C4-2B (cell line): ENCODE measurements around the gene ANXA2R.
A peak's percentile ranks its signal among the peaks of the same experiment; 100 is the strongest.

Experiments used
- H3K27ac ChIP-seq: fragments of 450-650 bp; 2 replicates; pipeline ENCODE4 v1.5.1; 2017
- ZFX ChIP-seq: fragments of 450-650 bp; IDR thresholded peaks from 2 replicates; pipeline ENCODE4 v1.6.1; 2017
- TF ChIP-seq, protein P1 (sequence below): fragments of 450-650 bp; conservative IDR thresholded peaks from 2 replicates; pipeline ENCODE4 v1.5.1; 2017; ENCODE audit warnings: mild to moderate bottlenecking

Gene ANXA2R

GRCh38 chr5:43039471-43040286, 440 bp downstream of the ANXA2R start:
- TF ChIP-seq, protein P1, sequence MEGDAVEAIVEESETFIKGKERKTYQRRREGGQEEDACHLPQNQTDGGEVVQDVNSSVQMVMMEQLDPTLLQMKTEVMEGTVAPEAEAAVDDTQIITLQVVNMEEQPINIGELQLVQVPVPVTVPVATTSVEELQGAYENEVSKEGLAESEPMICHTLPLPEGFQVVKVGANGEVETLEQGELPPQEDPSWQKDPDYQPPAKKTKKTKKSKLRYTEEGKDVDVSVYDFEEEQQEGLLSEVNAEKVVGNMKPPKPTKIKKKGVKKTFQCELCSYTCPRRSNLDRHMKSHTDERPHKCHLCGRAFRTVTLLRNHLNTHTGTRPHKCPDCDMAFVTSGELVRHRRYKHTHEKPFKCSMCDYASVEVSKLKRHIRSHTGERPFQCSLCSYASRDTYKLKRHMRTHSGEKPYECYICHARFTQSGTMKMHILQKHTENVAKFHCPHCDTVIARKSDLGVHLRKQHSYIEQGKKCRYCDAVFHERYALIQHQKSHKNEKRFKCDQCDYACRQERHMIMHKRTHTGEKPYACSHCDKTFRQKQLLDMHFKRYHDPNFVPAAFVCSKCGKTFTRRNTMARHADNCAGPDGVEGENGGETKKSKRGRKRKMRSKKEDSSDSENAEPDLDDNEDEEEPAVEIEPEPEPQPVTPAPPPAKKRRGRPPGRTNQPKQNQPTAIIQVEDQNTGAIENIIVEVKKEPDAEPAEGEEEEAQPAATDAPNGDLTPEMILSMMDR: no peak
- TF ChIP-seq ZFX: no peak
- H3K27ac ChIP-seq: peak overlapping the region; percentile 12; the same call in 1 of the 2 replicates

- H3K27ac ChIP-seq: no peak overlapping the region; the same call in 1 of the 2 replicates
- TF ChIP-seq ZFX: no peak
- TF ChIP-seq, protein P1: no peak
Observed at GRCh38 chr5:43039152-43039470, 1.0 kb downstream of the ANXA2R start.

- no peak for TF ChIP-seq ZFX
- TF ChIP-seq, protein P1: no peak
- no peak overlapping the region for H3K27ac ChIP-seq
Observed at GRCh38 chr5:43038496-43038989, 1.6 kb downstream of the ANXA2R start.

DNA sequence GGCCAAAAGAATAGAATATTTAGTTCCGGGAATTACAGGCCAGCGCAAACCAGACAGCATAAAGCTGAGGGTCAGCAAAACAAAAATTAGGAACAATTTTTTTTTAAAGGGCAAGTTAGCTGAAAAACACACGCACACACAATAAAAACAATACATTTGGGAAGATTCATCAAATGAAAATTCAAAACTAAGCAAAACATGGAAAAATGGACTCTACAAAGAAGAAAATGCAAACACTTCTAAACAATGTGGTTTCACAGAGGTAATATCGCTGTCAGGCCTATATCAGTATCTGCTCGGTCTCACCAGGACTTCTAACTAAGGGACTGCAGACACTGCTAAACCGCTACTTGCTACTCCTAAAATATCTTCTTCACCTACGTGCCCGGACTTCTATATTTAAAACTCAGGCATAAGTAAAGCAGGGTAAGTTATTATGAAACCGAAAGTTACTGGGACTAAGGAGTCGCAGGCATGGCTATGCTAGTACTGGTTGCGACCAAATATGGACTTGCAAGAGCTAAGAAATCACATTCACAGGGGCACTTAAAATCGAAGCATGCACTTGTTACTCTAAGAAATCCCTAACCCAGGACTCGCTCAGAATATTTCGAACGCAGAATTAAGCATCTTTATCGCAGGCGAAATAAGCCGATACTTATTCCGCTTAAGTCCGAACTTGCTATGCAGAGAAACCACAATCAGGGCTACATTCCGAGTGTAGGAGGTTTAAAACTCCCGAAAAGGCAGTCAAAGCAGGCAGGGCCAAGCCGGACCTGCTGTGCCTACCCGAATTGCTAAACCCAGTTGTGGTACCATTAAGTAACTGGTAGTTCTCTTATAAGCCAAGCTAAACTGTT, 2.3 kb downstream of the ANXA2R start:
- H3K27ac ChIP-seq: no peak overlapping the region
- TF ChIP-seq ZFX: no peak
- TF ChIP-seq, protein P1: no peak

GRCh38 chr5:43036856-43037635, 3.1 kb downstream of the ANXA2R start:
- TF ChIP-seq, protein P1: no peak
- no peak for TF ChIP-seq ZFX
- no peak overlapping the region for H3K27ac ChIP-seq

DNA sequence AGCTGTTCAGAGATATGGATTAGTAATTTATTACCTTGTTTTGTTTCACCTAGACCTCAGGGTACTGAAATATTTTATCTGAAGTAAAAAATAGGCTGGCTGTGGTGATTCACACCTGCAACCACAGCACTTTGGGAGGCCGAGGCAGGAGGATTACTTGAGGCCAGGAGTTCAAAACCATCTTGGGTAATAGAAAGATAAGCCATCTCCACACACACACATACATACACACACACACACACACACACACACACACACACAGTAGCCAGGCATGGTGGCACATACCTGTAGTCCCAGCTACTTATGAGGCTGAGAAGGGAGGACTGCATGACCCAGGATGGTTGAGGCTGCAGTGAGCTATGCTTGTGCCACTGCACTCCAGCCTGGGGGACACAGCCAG, 3.7 kb downstream of the ANXA2R start:
- H3K27ac ChIP-seq: no peak overlapping the region
- TF ChIP-seq ZFX: no peak
- TF ChIP-seq, protein P1: no peak
